ENCODE results near the gene LRRC7. TPM values are rescaled to one million over a fixed set of nuclear protein-coding genes. Genes with fewer than 3 reads are reported as not detected.

The LRRC7 gene
- total RNA-seq, 1 donor from 2014 or later = not detected

DNA sequence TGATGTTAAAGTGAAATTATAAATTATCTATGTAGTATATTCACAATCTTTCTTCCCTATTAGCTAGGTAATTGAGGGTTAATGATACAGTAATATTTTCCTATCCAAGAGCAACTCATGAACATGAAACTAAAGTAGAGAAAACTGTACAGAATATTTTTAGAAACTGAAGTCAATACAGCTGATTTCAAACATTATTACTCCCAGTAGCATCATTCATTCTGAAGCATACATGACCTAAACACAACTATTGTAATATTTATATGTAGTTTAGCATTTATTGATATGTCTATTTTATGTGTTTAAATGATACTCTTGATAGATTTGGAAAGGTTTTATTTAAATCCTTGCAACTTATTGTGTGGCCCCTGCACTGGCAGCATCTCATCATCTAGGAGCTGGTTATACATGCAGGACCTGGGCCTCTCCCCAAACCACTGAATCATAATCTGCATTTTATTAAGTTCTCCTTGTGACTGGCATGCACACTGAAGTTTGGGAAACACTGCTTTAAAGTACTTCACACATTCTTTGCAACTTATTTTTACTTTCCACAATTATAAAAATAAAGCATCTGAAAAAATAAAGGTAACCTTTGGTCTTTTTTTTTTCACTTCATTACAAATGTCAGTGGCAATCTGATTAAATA is 437.8 kb downstream of the LRRC7 start:
- Mint-ChIP-seq H3K27ac (ENCODE audit: unreplicated experiment) (no peak overlapping the region), H3K9me3 (ENCODE audit: unreplicated experiment) (no peaks in the 10 kb centered on the region), H3K27me3 (ENCODE audit: unreplicated experiment) (no peaks in the 10 kb centered on the region), H3K4me1 (ENCODE audit: unreplicated experiment) (no peaks in the 10 kb centered on the region), H3K4me3 (ENCODE audit: unreplicated experiment) (no peak overlapping the region), H3K36me3 (ENCODE audit: low read depth, unreplicated experiment) (no peaks in the 10 kb centered on the region)
- no peak for DNase-seq (ENCODE audit: low spot score)
- TF ChIP-seq, protein P1, sequence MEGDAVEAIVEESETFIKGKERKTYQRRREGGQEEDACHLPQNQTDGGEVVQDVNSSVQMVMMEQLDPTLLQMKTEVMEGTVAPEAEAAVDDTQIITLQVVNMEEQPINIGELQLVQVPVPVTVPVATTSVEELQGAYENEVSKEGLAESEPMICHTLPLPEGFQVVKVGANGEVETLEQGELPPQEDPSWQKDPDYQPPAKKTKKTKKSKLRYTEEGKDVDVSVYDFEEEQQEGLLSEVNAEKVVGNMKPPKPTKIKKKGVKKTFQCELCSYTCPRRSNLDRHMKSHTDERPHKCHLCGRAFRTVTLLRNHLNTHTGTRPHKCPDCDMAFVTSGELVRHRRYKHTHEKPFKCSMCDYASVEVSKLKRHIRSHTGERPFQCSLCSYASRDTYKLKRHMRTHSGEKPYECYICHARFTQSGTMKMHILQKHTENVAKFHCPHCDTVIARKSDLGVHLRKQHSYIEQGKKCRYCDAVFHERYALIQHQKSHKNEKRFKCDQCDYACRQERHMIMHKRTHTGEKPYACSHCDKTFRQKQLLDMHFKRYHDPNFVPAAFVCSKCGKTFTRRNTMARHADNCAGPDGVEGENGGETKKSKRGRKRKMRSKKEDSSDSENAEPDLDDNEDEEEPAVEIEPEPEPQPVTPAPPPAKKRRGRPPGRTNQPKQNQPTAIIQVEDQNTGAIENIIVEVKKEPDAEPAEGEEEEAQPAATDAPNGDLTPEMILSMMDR (IDR thresholded peaks at IDR 0.05; ENCODE audit: unreplicated experiment) = no peak

DNA sequence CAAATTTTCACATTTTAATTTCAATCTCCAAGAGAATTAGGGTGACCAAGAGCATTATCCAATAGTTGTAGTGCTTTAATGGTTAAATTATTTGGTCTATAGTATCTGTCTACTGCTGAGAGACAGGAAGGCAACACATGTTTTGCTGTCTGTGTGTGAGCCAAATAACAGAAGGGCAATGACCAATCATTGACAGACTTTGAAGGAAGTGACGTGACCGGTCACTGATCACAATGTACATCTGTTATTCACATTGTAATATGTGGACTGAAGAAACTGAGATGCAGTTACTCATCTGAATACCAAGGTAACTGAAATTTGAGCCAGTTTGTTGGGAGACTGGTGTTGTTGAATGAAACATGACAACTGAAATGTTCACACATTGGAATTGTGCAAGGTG is 440.9 kb downstream of the LRRC7 start:
- no peaks in the 10 kb centered on the region for H3K9me3 Mint-ChIP-seq (ENCODE audit: unreplicated experiment)
- TF ChIP-seq, protein P1 (IDR thresholded peaks at IDR 0.05; ENCODE audit: unreplicated experiment) = no peak
- DNase-seq (ENCODE audit: low spot score) = no peak
- no peaks in the 10 kb centered on the region for H3K27me3 Mint-ChIP-seq (ENCODE audit: unreplicated experiment)
- no peak overlapping the region for H3K4me3 Mint-ChIP-seq (ENCODE audit: unreplicated experiment)
- no peak overlapping the region for H3K27ac Mint-ChIP-seq (ENCODE audit: unreplicated experiment)
- H3K4me1 Mint-ChIP-seq (ENCODE audit: unreplicated experiment) = no peaks in the 10 kb centered on the region
- H3K36me3 Mint-ChIP-seq (ENCODE audit: low read depth, unreplicated experiment) = no peaks in the 10 kb centered on the region

DNA sequence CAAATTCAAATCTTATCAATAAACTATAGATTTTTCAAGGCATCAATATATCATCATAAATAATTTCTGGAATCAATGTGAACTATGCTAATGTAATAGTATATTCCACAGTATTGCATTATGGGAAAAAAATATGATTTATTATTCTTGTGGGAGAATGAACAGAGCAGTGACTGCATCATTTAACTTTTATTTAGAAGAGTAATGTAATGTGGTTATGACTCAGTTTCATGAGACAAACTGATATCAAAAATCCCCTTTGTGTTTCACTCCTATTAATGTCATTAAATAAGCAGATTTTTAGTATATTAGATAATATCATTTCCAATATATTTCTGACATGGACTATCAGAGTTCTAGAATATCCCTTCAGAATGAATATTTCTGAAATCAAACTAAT is 450.0 kb downstream of the LRRC7 start:
- no peak for DNase-seq (ENCODE audit: low spot score)
- Mint-ChIP-seq H3K4me3 (ENCODE audit: unreplicated experiment) (no peak overlapping the region), H3K27me3 (ENCODE audit: unreplicated experiment) (no peaks in the 10 kb centered on the region), H3K36me3 (ENCODE audit: low read depth, unreplicated experiment) (no peaks in the 10 kb centered on the region), H3K27ac (ENCODE audit: unreplicated experiment) (no peak overlapping the region), H3K9me3 (ENCODE audit: unreplicated experiment) (no peaks in the 10 kb centered on the region), H3K4me1 (ENCODE audit: unreplicated experiment) (no peaks in the 10 kb centered on the region)
- TF ChIP-seq, protein P1 (IDR thresholded peaks at IDR 0.05; ENCODE audit: unreplicated experiment) = no peak

DNA sequence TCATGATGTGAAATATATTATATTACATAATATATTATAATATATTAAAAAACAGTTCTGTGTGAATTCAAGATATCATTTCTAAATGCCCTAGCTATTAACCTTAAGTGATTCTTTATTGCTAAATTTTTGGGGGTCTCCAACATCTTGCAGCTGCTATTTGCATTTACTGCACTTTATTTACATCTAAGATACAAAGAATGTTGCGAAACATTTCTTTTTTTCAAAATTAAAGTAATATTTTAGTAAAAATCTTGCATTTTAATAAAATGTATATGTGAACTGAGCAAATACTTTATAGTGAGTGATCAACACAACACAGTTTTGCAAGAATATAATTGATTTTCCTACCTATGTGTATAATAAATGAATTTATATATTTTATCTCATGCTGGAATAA is 456.6 kb downstream of the LRRC7 start:
- H3K36me3 Mint-ChIP-seq (ENCODE audit: low read depth, unreplicated experiment) = no peaks in the 10 kb centered on the region
- H3K9me3 Mint-ChIP-seq (ENCODE audit: unreplicated experiment) = no peaks in the 10 kb centered on the region
- H3K4me1 Mint-ChIP-seq (ENCODE audit: unreplicated experiment) = no peaks in the 10 kb centered on the region
- no peak for DNase-seq (ENCODE audit: low spot score)
- H3K27ac Mint-ChIP-seq (ENCODE audit: unreplicated experiment) = no peak overlapping the region
- no peak overlapping the region for H3K4me3 Mint-ChIP-seq (ENCODE audit: unreplicated experiment)
- TF ChIP-seq, protein P1 (IDR thresholded peaks at IDR 0.05; ENCODE audit: unreplicated experiment) = no peak
- no peaks in the 10 kb centered on the region for H3K27me3 Mint-ChIP-seq (ENCODE audit: unreplicated experiment)

DNA sequence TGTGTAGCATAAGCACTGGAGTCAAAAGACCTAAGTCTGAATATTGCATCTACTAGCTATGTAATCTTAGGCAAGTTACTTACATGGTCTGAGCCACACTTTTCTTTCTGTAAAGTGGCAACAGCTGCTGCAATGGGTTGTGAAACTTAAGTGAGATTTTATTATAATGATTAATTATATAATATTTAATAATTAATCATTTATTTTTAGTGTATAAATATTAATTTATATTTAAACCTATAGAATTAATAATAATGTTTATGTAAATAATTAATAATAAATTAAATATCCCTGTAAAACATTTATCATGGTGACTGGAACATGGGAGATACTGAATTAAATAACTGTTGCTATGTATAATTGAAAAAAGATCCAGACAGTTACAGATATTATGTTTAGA is 457.3 kb downstream of the LRRC7 start:
- TF ChIP-seq, protein P1 (IDR thresholded peaks at IDR 0.05; ENCODE audit: unreplicated experiment) = no peak
- no peak overlapping the region for H3K27ac Mint-ChIP-seq (ENCODE audit: unreplicated experiment)
- no peaks in the 10 kb centered on the region for H3K36me3 Mint-ChIP-seq (ENCODE audit: low read depth, unreplicated experiment)
- H3K27me3 Mint-ChIP-seq (ENCODE audit: unreplicated experiment) = no peaks in the 10 kb centered on the region
- H3K4me1 Mint-ChIP-seq (ENCODE audit: unreplicated experiment) = peaks cover 3% of the 10 kb centered on the region
- no peak overlapping the region for H3K4me3 Mint-ChIP-seq (ENCODE audit: unreplicated experiment)
- no peaks in the 10 kb centered on the region for H3K9me3 Mint-ChIP-seq (ENCODE audit: unreplicated experiment)
- no peak for DNase-seq (ENCODE audit: low spot score)

All from endothelial cell (in vitro differentiated cells).